Measurements from ENCODE around the gene RP9.

The RP9 gene

DNA sequence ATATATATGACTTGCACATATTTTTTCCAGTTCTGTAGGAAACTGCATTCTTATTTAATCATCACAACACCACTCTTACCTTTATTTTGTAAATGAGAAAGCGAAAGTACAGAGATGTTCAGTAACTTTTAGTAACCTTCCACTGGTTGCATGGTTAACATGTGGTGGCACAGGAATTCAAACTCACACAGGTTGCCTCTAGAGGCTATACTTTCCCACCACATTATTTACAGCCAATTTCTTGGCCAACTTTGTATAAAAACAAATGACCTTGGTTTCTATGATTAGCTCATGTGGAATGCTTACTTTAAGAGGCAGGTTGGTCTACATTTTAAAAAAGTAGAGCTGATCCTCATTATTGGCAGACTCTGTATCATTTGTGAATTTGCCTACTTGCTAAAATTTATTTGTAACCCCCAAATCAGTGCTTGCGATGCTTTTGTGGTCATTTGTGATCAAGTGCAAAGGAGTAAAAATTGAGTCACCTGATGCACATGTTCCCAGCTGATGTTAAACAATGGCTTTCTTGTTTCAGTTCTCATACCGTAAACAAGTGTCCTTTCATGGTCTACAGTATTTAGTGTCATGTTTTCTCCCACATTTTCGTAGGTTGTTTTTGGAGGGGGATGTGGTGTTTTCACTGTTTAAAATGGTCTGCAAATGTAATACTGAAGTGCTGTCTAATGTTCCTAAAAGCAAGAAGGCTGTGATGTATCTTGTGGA, 35.0 kb upstream of the RP9 start:
- no peak overlapping the region for H3K4me3 ChIP-seq (ENCODE audit: low read length)
- no peak for DNase-seq (ENCODE audit: low read depth)
- TF ChIP-seq, protein P1, sequence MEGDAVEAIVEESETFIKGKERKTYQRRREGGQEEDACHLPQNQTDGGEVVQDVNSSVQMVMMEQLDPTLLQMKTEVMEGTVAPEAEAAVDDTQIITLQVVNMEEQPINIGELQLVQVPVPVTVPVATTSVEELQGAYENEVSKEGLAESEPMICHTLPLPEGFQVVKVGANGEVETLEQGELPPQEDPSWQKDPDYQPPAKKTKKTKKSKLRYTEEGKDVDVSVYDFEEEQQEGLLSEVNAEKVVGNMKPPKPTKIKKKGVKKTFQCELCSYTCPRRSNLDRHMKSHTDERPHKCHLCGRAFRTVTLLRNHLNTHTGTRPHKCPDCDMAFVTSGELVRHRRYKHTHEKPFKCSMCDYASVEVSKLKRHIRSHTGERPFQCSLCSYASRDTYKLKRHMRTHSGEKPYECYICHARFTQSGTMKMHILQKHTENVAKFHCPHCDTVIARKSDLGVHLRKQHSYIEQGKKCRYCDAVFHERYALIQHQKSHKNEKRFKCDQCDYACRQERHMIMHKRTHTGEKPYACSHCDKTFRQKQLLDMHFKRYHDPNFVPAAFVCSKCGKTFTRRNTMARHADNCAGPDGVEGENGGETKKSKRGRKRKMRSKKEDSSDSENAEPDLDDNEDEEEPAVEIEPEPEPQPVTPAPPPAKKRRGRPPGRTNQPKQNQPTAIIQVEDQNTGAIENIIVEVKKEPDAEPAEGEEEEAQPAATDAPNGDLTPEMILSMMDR (IDR thresholded peaks at IDR 0.05; ENCODE audit: insufficient read depth, low read depth, low read length, missing control alignments) = no peak

DNA sequence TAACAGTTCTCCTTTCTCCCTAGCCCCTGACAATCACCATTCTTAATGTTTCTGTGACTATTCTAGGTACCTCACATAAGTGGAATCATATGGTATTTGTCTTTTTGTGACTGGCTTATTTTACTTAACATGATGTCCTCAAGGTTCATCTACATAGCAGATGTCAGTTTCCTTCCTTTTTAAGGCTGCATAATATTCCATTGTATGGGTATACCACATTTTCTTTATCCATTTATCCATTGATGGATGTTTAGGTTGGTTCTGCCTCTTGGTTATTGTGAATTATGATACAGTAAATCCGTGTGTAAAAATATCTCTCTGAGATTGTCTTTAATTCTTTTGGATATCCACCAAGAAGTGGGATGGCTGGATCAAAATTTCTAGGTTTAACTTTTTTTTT, 33.4 kb upstream of the RP9 start:
- no peak overlapping the region for H3K4me3 ChIP-seq (ENCODE audit: low read length)
- DNase-seq (ENCODE audit: low read depth) = no peak
- TF ChIP-seq, protein P1 (IDR thresholded peaks at IDR 0.05; ENCODE audit: insufficient read depth, low read depth, low read length, missing control alignments) = no peak

DNA sequence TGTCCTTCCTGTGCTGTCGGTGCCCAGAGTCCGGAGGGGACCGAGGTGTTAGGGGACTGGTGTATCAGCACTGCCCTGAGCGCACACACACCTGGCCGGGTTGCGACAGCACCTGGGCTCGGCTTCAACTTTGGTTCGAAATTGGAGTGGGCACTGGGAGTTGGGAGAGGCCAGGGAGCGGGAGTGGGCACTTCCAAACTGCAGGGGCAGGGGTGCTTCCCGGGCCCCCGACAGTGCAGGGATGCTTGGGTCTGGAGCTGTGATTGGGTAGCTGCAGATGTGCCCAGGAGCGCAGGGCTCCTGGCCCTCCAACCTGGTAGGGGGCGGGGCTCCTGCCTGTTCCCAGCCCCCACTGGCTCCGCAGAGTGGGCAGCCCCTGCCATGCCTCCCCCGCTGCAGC, 27.9 kb upstream of the RP9 start:
- TF ChIP-seq, protein P1 (IDR thresholded peaks at IDR 0.05; ENCODE audit: insufficient read depth, low read depth, low read length, missing control alignments) = no peak
- no peak overlapping the region for H3K4me3 ChIP-seq (ENCODE audit: low read length)
- no peak for DNase-seq (ENCODE audit: low read depth)

DNA sequence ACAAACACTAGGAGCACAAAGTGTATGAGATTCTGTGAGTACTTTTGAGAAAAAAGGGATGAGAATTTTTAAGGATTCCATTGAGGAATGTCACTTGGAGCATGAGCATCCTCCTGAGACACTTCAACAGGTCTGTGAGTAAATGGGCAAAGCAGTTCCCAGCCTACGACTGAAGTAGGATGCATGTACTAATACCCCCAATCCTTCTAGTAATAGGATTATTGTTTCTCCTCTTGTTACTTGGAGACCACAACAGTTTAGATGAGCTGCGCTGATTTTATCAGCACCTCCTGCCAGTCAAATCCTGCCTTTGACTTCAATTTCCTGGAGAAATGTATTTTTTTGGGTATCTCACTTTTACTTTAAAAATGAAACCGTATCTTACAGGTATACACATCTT, 21.0 kb upstream of the RP9 start:
- H3K4me3 ChIP-seq (ENCODE audit: low read length) = peak overlapping the region; percentile 76
- DNase-seq (ENCODE audit: low read depth) = no peak
- TF ChIP-seq, protein P1 (IDR thresholded peaks at IDR 0.05; ENCODE audit: insufficient read depth, low read depth, low read length, missing control alignments) = no peak

DNA sequence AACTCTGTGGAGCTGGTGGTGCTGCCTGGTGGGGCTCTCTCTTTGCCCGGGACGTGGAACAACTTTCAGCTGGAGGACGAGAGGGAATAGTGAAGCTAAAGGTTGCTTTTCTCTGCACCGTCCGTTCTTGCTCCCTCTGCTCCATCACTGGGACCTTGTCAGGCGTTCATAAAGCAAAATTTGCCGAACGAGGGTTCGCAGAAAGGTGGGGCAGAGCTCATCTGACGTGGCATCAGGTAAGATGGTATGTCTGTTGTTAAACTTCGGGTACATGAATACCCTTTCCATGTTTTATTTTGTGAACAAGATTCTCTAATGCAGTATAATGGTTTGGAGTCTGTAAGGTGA, 20.6 kb upstream of the RP9 start:
- DNase-seq (ENCODE audit: low read depth) = no peak
- peak overlapping the region; percentile 76 for H3K4me3 ChIP-seq (ENCODE audit: low read length)
- TF ChIP-seq, protein P1 (IDR thresholded peaks at IDR 0.05; ENCODE audit: insufficient read depth, low read depth, low read length, missing control alignments) = no peak

DNA sequence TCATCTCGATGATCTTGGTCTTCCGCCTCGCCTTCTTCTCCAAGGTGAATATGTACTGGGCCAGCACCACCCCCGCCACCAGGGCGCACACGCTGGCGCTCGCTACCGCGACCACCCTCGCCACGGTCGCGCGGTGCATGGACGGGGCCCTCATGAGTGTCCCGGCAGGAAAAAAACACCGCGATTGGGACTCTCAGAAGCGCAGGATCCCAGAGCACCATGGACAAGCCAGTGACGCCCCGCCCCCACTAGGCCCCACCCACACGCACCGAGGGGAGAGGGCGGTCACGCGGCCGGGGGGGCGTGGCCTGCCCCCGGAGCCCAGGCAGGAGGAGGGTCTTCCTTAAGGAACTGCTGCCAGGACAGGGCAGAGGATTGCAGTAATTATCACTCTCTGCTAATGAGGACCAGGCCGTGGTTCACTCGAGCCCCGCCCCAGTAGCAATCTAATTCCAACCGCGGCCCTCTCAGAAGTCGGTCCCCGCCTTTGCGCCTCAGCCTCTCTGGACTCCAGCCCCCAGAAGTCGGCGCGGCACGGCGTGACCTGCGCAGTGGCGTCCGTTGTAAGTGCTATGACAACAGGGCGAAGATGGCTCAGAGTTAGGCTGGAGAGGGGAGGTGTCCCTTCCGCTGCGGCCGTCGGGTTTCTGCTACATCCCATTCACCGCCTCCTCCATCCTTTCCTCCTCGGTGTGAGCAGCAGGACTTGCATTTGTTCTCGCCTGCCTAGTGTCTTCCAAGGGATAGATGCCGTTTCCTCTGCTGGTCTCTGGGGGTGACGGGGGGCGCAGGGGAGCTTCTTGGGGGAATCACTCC, 20.0 kb upstream of the RP9 start, which contains the start of gene BBS9:
TSS of gene BBS9 (plus strand) at position 575 of the 816 bp plus-strand sequence. CDS start 16,689 bp downstream, outside the sequence.
- H3K4me3 ChIP-seq (ENCODE audit: low read length) = peak within 1 kb of the TSS; percentile 76
- DNase-seq (ENCODE audit: low read depth) = peak; percentile 95
- TF ChIP-seq, protein P1 (IDR thresholded peaks at IDR 0.05; ENCODE audit: insufficient read depth, low read depth, low read length, missing control alignments) = peak; percentile 2

All from epithelial cell of esophagus (primary cell).